MV-4-11 (cell line): ENCODE results near the gene IER5.

Source experiments
- DNase-seq: peaks from one replicate; lab custom pipeline; 2025; lab: John Stamatoyannopoulos, UW

Gene IER5

GRCh38 chr1:181077576-181078242 lies 10.8 kb upstream of the IER5 start:
- no peak for DNase-seq

GRCh38 chr1:181079382-181079781 lies 9.1 kb upstream of the IER5 start:
- DNase-seq = no peak

GRCh38 chr1:181079920-181080319 lies 8.6 kb upstream of the IER5 start:
- DNase-seq = no peak

GRCh38 chr1:181080556-181080955 lies 7.9 kb upstream of the IER5 start:
- peak; percentile 55 for DNase-seq

GRCh38 chr1:181081395-181081794 lies 7.1 kb upstream of the IER5 start:
- DNase-seq = no peak

- DNase-seq = peak; percentile 91
These were observed 4.5 kb upstream of the IER5 start for GRCh38 chr1:181083842-181084605.

- no peak for DNase-seq
These were observed 3.9 kb upstream of the IER5 start for GRCh38 chr1:181084606-181084969.

GRCh38 chr1:181086091-181086490 lies 2.4 kb upstream of the IER5 start:
- DNase-seq = no peak

GRCh38 chr1:181086926-181087325 lies 1.6 kb upstream of the IER5 start:
- peak; percentile 40 for DNase-seq

GRCh38 chr1:181087400-181087901 lies 1.0 kb upstream of the IER5 start:
- peak; percentile 90 for DNase-seq

- DNase-seq = no peak
These were observed 646 bp downstream of the IER5 start for GRCh38 chr1:181089017-181089675.

GRCh38 chr1:181089676-181090544 lies 1.4 kb downstream of the IER5 start:
- peak; percentile 43 for DNase-seq

- no peak for DNase-seq
These were observed 2.2 kb downstream of the IER5 start for GRCh38 chr1:181090641-181091126.

GRCh38 chr1:181091309-181092040 lies 3.0 kb downstream of the IER5 start:
- DNase-seq = no peak

- no peak for DNase-seq
These were observed 3.6 kb downstream of the IER5 start for GRCh38 chr1:181092056-181092455.

- no peak for DNase-seq
These were observed 4.5 kb downstream of the IER5 start for GRCh38 chr1:181092883-181093458.

GRCh38 chr1:181094416-181095212 lies 6.1 kb downstream of the IER5 start:
- no peak for DNase-seq

GRCh38 chr1:181095260-181095659 lies 6.8 kb downstream of the IER5 start:
- DNase-seq = no peak

GRCh38 chr1:181095763-181096184 lies 7.3 kb downstream of the IER5 start:
- no peak for DNase-seq

GRCh38 chr1:181097242-181097641 lies 8.7 kb downstream of the IER5 start:
- no peak for DNase-seq
